ENCODE measurements around the gene PLCXD3. TPM values are rescaled to one million over a fixed set of nuclear protein-coding genes. Genes with fewer than 3 reads are reported as not detected.

Gene PLCXD3
- total RNA-seq, 1 donor from 2014 or later, result not detected

DNA sequence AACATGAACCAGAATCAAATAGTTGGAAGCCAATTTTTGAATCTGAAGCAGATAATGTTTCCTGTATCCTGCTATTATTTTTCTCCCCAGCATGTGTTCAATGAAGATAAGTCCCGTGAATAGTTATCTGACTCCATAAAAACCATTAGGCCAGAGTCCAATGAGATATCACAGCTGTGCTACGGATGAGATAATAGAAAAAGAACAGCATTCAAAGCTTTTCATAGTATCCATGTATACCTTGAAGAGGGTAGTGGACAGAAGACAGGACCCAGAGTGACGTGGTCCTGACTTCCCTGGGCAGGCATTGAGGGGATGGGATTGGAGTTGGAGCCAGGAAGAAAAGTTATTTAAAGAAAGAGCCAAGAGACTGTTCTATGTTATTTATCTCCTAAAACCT is 246.4 kb downstream of the PLCXD3 start:
- Mint-ChIP-seq H3K4me3 (no peak overlapping the region), H3K36me3 (ENCODE audit: low read depth) (no peaks in the 10 kb centered on the region), H3K27ac (no peak overlapping the region), H3K4me1 (no peaks in the 10 kb centered on the region), H3K9me3 (no peaks in the 10 kb centered on the region), H3K27me3 (no peaks in the 10 kb centered on the region)
- no peak for TF ChIP-seq CTCF (IDR thresholded peaks at IDR 0.05)
- ATAC-seq (ENCODE audit: low read depth) (no peak), DNase-seq (no peak)
- ChIA-PET CTCF (no interaction called here), POLR2A (no interaction called here)
- intact Hi-C loops (cut with micrococcal nuclease), result no loop called here

DNA sequence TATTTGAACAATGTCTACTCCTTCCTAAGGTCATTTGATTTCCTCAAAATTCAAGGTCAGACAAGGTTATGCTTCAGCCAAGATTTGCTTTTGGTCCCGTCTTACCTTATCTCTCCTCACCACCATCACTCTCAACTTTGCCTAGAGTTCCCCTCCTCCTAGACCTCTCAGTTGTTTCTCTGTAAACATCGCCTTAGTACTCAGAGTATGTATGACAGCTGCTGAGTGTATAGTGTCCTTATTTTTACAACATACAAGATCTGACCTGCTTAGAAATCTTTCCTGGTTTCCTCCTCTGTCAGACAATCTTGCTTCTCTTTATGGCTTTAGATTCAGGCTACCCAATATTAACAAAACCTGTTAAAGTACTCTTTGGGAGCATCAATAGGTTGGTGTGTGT is 247.1 kb downstream of the PLCXD3 start:
- POLR2A ChIA-PET, result no interaction called here
- no peak for ATAC-seq (ENCODE audit: low read depth)
- no peaks in the 10 kb centered on the region for H3K4me1 Mint-ChIP-seq
- intact Hi-C loops (cut with micrococcal nuclease), result no loop called here
- H3K9me3 Mint-ChIP-seq, result no peaks in the 10 kb centered on the region
- H3K36me3 Mint-ChIP-seq (ENCODE audit: low read depth), result no peaks in the 10 kb centered on the region
- CTCF ChIA-PET, result no interaction called here
- TF ChIP-seq CTCF (IDR thresholded peaks at IDR 0.05), result no peak
- H3K4me3 Mint-ChIP-seq, result no peak overlapping the region
- DNase-seq, result no peak
- no peaks in the 10 kb centered on the region for H3K27me3 Mint-ChIP-seq
- no peak overlapping the region for H3K27ac Mint-ChIP-seq

Data from activated B cell treated with CpG ODN at 0.5 μM for 24 hours (primary cell).